ENCODE data around the gene SEC63.
A peak's percentile ranks its signal among the peaks of the same experiment; 100 is the strongest.

SEC63 gene

DNA sequence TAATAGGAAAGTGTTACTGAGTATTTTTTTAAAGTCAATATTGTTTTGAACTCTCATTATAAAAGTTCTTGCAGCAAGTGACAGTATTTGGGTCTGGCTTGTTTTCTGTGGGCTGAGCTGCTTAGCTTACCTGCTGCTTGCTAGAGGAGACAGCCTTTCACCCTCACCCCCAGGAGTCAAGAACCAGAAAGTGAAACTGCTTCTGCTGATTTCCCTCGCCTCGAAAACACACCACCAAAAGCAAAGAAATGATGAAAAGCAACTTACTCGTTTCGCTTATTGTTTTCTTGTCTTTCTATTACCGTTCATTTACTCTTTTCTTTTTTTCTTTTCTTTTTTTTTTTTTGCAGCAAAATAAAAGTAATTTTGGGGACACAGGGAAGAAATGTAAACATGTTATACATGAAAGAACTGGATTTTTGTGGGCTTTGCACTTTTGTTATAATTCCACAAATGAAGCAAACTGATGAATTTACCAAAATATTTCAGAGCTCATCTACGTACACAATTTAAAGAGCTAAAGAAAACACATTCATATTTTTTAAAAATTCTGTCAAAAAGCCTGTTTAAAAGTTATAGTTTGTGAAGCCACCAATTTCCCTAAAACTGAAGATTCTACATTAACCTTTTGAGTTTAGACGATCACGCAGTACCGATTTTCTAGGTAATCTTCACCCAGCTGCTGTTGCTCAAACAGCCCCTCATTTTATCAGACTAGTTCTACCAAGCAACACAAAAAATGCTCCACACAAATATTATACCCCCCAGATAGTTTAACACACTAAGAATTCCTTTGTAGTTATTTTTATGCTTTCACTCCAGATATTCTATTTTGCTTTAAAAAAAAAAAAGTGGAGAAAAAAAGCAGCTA, 135.6 kb downstream of the SEC63 start:
- Histone ChIP-seq H3K4me3 (ENCODE audit: low read length) (no peak overlapping the region), H3K27ac (ENCODE audit: low read length) (no peak overlapping the region), H3K9ac (ENCODE audit: low read length) (no peak overlapping the region), H3K9me3 (ENCODE audit: control insufficient read depth, low read depth, low read length) (no peaks in the 10 kb centered on the region), H3K27me3 (ENCODE audit: control insufficient read depth, insufficient read depth, low read length) (no peaks in the 10 kb centered on the region), H3K4me1 (ENCODE audit: control insufficient read depth, low read depth, low read length) (peaks cover 17% of the 10 kb centered on the region), H3K36me3 (ENCODE audit: control insufficient read depth, low read depth, low read length) (no peaks in the 10 kb centered on the region)

GRCh38 chr6:107821591-107821990, 136.4 kb downstream of the SEC63 start:
- no peak overlapping the region for H3K27ac ChIP-seq (ENCODE audit: low read length)
- peaks cover 17% of the 10 kb centered on the region for H3K4me1 ChIP-seq (ENCODE audit: control insufficient read depth, low read depth, low read length)
- H3K9me3 ChIP-seq (ENCODE audit: control insufficient read depth, low read depth, low read length), result no peaks in the 10 kb centered on the region
- H3K4me3 ChIP-seq (ENCODE audit: low read length), result no peak overlapping the region
- no peaks in the 10 kb centered on the region for H3K27me3 ChIP-seq (ENCODE audit: control insufficient read depth, insufficient read depth, low read length)
- no peaks in the 10 kb centered on the region for H3K36me3 ChIP-seq (ENCODE audit: control insufficient read depth, low read depth, low read length)
- H3K9ac ChIP-seq (ENCODE audit: low read length), result no peak overlapping the region

GRCh38 chr6:107820338-107821261, 137.4 kb downstream of the SEC63 start:
- Histone ChIP-seq H3K9ac (ENCODE audit: low read length) (no peak overlapping the region), H3K4me3 (ENCODE audit: low read length) (peak overlapping the region; percentile 3), H3K27me3 (ENCODE audit: control insufficient read depth, insufficient read depth, low read length) (no peaks in the 10 kb centered on the region), H3K4me1 (ENCODE audit: control insufficient read depth, low read depth, low read length) (peaks cover 17% of the 10 kb centered on the region), H3K36me3 (ENCODE audit: control insufficient read depth, low read depth, low read length) (no peaks in the 10 kb centered on the region), H3K9me3 (ENCODE audit: control insufficient read depth, low read depth, low read length) (no peaks in the 10 kb centered on the region), H3K27ac (ENCODE audit: low read length) (no peak overlapping the region)

- no peak overlapping the region for H3K9ac ChIP-seq (ENCODE audit: low read length)
- H3K4me1 ChIP-seq (ENCODE audit: control insufficient read depth, low read depth, low read length), result peaks cover 17% of the 10 kb centered on the region
- H3K4me3 ChIP-seq (ENCODE audit: low read length), result peak overlapping the region; percentile 3
- no peaks in the 10 kb centered on the region for H3K9me3 ChIP-seq (ENCODE audit: control insufficient read depth, low read depth, low read length)
- H3K27ac ChIP-seq (ENCODE audit: low read length), result no peak overlapping the region
- H3K27me3 ChIP-seq (ENCODE audit: control insufficient read depth, insufficient read depth, low read length), result no peaks in the 10 kb centered on the region
- no peaks in the 10 kb centered on the region for H3K36me3 ChIP-seq (ENCODE audit: control insufficient read depth, low read depth, low read length)
Measured at GRCh38 chr6:107819964-107820337, 138.1 kb downstream of the SEC63 start.

DNA sequence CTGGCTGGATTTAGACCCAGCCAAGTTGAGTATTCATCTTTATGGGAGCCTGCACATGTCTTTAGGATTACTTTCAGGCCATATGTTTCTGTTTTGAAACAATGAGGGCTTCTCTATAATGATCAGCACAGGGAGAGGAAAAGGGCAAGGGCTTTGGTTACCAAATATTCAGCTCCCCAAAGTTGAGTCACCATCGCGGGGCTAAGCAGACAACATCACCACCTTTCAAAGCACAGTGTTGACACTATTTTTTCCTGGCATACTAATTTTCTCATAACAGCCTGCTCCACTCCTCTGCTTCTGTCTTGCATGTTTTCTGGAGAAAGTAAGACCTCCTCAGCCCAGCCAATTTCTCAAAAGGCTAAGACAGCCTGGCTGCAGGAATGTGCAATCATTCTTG, 138.8 kb downstream of the SEC63 start:
- Histone ChIP-seq H3K9ac (ENCODE audit: low read length) (no peak overlapping the region), H3K4me3 (ENCODE audit: low read length) (no peak overlapping the region), H3K9me3 (ENCODE audit: control insufficient read depth, low read depth, low read length) (no peaks in the 10 kb centered on the region), H3K36me3 (ENCODE audit: control insufficient read depth, low read depth, low read length) (no peaks in the 10 kb centered on the region), H3K4me1 (ENCODE audit: control insufficient read depth, low read depth, low read length) (peaks cover 17% of the 10 kb centered on the region), H3K27ac (ENCODE audit: low read length) (no peak overlapping the region), H3K27me3 (ENCODE audit: control insufficient read depth, insufficient read depth, low read length) (no peaks in the 10 kb centered on the region)

DNA sequence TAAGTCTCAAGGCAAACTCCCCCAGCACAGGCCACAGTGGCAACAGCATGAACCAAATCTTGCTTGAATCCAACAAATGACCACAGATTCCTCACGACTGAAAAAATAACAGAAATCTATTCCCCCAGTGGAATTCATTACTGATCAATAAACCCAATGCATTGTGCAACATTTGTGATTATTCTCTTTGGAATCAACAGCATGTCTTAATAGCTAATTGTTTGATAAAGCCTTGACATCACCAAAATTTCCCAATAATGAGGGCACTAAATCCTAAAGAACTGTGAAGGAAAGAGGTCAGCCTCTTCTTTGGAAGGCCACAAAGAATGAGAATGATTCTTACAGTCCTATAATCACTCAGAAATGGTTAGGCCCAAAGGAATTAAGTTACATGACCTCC, 139.7 kb downstream of the SEC63 start:
- Histone ChIP-seq H3K27ac (ENCODE audit: low read length) (no peak overlapping the region), H3K4me3 (ENCODE audit: low read length) (no peak overlapping the region), H3K9ac (ENCODE audit: low read length) (no peak overlapping the region), H3K27me3 (ENCODE audit: control insufficient read depth, insufficient read depth, low read length) (no peaks in the 10 kb centered on the region), H3K9me3 (ENCODE audit: control insufficient read depth, low read depth, low read length) (no peaks in the 10 kb centered on the region), H3K4me1 (ENCODE audit: control insufficient read depth, low read depth, low read length) (peaks cover 17% of the 10 kb centered on the region), H3K36me3 (ENCODE audit: control insufficient read depth, low read depth, low read length) (no peaks in the 10 kb centered on the region)

DNA sequence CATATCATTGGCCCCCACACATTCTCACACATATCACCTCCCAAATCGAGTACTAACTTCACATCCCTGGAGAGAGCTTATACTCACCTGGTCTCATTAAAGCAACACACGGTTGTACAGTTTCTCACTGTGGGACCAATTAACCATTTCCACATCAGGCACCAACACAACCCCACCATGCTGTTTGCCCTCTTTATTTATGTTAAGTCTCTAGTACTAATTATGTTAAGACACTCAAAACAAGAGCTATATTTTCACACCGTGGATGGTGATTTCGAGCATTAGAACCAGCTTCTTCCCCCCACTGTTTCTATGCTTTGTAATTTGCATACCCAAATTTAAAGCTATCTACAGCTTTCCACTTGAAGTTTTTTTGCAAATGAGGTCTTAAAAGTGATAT, 140.2 kb downstream of the SEC63 start:
- H3K36me3 ChIP-seq (ENCODE audit: control insufficient read depth, low read depth, low read length), result no peaks in the 10 kb centered on the region
- H3K9ac ChIP-seq (ENCODE audit: low read length), result no peak overlapping the region
- no peak overlapping the region for H3K4me3 ChIP-seq (ENCODE audit: low read length)
- H3K27me3 ChIP-seq (ENCODE audit: control insufficient read depth, insufficient read depth, low read length), result no peaks in the 10 kb centered on the region
- H3K4me1 ChIP-seq (ENCODE audit: control insufficient read depth, low read depth, low read length), result peaks cover 17% of the 10 kb centered on the region
- H3K9me3 ChIP-seq (ENCODE audit: control insufficient read depth, low read depth, low read length), result no peaks in the 10 kb centered on the region
- H3K27ac ChIP-seq (ENCODE audit: low read length), result no peak overlapping the region

All from iPS-18a (cell line).